Panc1 (cell line): Measurements from ENCODE around the gene INPP5D. TPM values are rescaled to one million over a fixed set of nuclear protein-coding genes. Genes with fewer than 3 reads are reported as not detected.

Experiments
- ATAC-seq: fragments of 200-7000 bp; cut with Tn5 transposase; 2 replicates; pipeline ENCODE4 v1.9.1; 2020; ENCODE audit warnings: mild to moderate bottlenecking, moderate library complexity
- BruUV-seq: library from RNA; stranded (reverse); fragments of 400-500 nt; replicated peaks from 2 replicates; lab custom pipeline; 2021; lab: Mats Ljungman, UMichigan
- CTCF ChIA-PET: fragments of 300-600 bp; sonication (Branson Sonifier 250); formaldehyde crosslinking; loops from one replicate; lab custom pipeline; 2022; ENCODE audit warnings: antibody characterized with exemption; lab: Charles Lee
- POLR2A ChIA-PET: fragments of 300-600 bp; sonication (Branson Sonifier 250); formaldehyde crosslinking; loops from one replicate; lab custom pipeline; 2022; ENCODE audit warnings: antibody characterized with exemption; lab: Charles Lee
- DNase-seq: peaks from one replicate; pipeline ENCODE4 v3.0.0-alpha.2; 2010; ENCODE audit warnings: low read depth, low spot score
- H3K27ac ChIP-seq: 2 replicates; pipeline ENCODE4 v1.5.1; 2011; ENCODE audit warnings: mild to moderate bottlenecking, low read length, inconsistent platforms
- H3K27me3 ChIP-seq: fragments of 200-500 bp; sonication (Bioruptor generic); 2 replicates; pipeline ENCODE4 v1.6.0; 2014; ENCODE audit warnings: low read length, inconsistent platforms; ENCODE audit not compliant: control insufficient read depth, insufficient read depth
- H3K36me3 ChIP-seq: fragments of 200-500 bp; sonication (Bioruptor generic); 2 replicates; pipeline ENCODE4 v1.5.1; 2014; ENCODE audit warnings: inconsistent platforms, mild to moderate bottlenecking, low read length, moderate library complexity; ENCODE audit not compliant: control insufficient read depth, insufficient read depth
- H3K4me1 ChIP-seq: 2 replicates; pipeline ENCODE4 v1.5.1; 2011; ENCODE audit warnings: inconsistent platforms, mild to moderate bottlenecking, low read length, moderate library complexity; ENCODE audit not compliant: control insufficient read depth, insufficient read depth
- H3K4me3 ChIP-seq, 2 experiments: 2 replicates each; pipeline ENCODE4 v1.5.1; 2011 to 2012; ENCODE audit warnings: low read depth in 2 of 2, low read length in 2 of 2, mild to moderate bottlenecking in 2 of 2, inconsistent platforms in 1 of 2, moderate library complexity in 1 of 2
- H3K9me3 ChIP-seq: fragments of 200-500 bp; sonication (Bioruptor generic); 2 replicates; pipeline ENCODE4 v1.5.1; 2014; ENCODE audit warnings: low read depth, mild to moderate bottlenecking, inconsistent platforms, low read length, moderate library complexity; ENCODE audit not compliant: control insufficient read depth, insufficient read depth
- CTCF ChIP-seq: fragments of 450-650 bp; IDR thresholded peaks from 2 replicates; pipeline ENCODE4 v1.5.1; 2017; ENCODE audit warnings: mild to moderate bottlenecking
- POLR2AphosphoS5 ChIP-seq: IDR thresholded peaks from 2 replicates; pipeline ENCODE4 v1.6.1; 2012; ENCODE audit warnings: mild to moderate bottlenecking, low read depth, low read length, moderate library complexity
- REST ChIP-seq, 2 experiments: IDR thresholded peaks; 2 replicates each; pipeline ENCODE4 v1.6.1; 2011 to 2012; ENCODE audit warnings: low read depth in 2 of 2, control low read depth in 1 of 2, low read length in 1 of 2, mild to moderate bottlenecking in 1 of 2, moderate library complexity in 1 of 2; ENCODE audit not compliant: insufficient read depth in 1 of 2
- SIN3A ChIP-seq: IDR thresholded peaks from 2 replicates; pipeline ENCODE4 v1.6.1; 2012; ENCODE audit warnings: low read depth, mild to moderate bottlenecking, low read length, moderate library complexity, borderline replicate concordance; ENCODE audit not compliant: insufficient read depth
- TCF7L2 ChIP-seq: IDR thresholded peaks from 2 replicates; pipeline ENCODE4 v1.6.1; 2011; ENCODE audit warnings: mild to moderate bottlenecking, low read depth, low read length, inconsistent platforms
- in situ Hi-C: cut with HindIII; loops from 2 replicates; pipeline ENCODE4 v1.10.0; 2016; ENCODE audit warnings: low sequenced_read_pairs, low pct_unique_long_range_greater_than_20kb
- intact Hi-C: fragments of 100-400 bp; cut with micrococcal nuclease; formaldehyde crosslinking; loops from one replicate; pipeline ENCODE4 v1.10.0; 2022; ENCODE audit not compliant: unreplicated experiment
- total RNA-seq: library from RNA; stranded (reverse); gene quantifications from one replicate; pipeline ENCODE4 v1.2.1, GENCODE V29; 2021; ENCODE audit not compliant: unreplicated experiment

INPP5D gene
- total RNA-seq, 1 experiment from 2014 or later: 0.39 TPM

- no peaks in the 10 kb centered on the region for H3K27me3 ChIP-seq
- no peak for DNase-seq
- CTCF ChIA-PET: no interaction called here
- POLR2A ChIA-PET: no interaction called here
- H3K9me3 ChIP-seq: no peaks in the 10 kb centered on the region
- BruUV-seq: no TSS peak
- intact Hi-C loops: no loop called here
- no peaks in the 10 kb centered on the region for H3K4me1 ChIP-seq
- in situ Hi-C loops: no loop called here
- H3K36me3 ChIP-seq: no peaks in the 10 kb centered on the region
- ATAC-seq: peak; percentile 27; the same call in 1 of the 2 replicates
- H3K4me3 ChIP-seq: no peak overlapping the region
- no peak overlapping the region for H3K27ac ChIP-seq
- TF ChIP-seq REST (IDR thresholded peaks at IDR 0.05; ENCODE audit: insufficient read depth in 1 of 2, low read depth in 2 of 2, low read length in 1 of 2): no peak
- no peak for TF ChIP-seq CTCF
- TF ChIP-seq TCF7L2: no peak
- TF ChIP-seq POLR2AphosphoS5: no peak
- TF ChIP-seq SIN3A: no peak
Observed at GRCh38 chr2:233114421-233114861, 54.3 kb downstream of the INPP5D start.

GRCh38 chr2:233115121-233115520 is 55.0 kb downstream of the INPP5D start:
- CTCF ChIA-PET: no interaction called here
- POLR2A ChIA-PET: no interaction called here
- in situ Hi-C loops: no loop called here
- Histone ChIP-seq H3K4me1 (no peaks in the 10 kb centered on the region), H3K27ac (no peak overlapping the region), H3K36me3 (no peaks in the 10 kb centered on the region), H3K27me3 (no peaks in the 10 kb centered on the region), H3K4me3 (no peak overlapping the region), H3K9me3 (no peaks in the 10 kb centered on the region)
- DNase-seq (no peak), ATAC-seq (no peak)
- BruUV-seq: no TSS peak
- intact Hi-C loops: no loop called here
- TF ChIP-seq TCF7L2 (no peak), REST (IDR thresholded peaks at IDR 0.05; ENCODE audit: insufficient read depth in 1 of 2, low read depth in 2 of 2, low read length in 1 of 2) (no peak), CTCF (no peak), POLR2AphosphoS5 (no peak), SIN3A (no peak)
